SJCRH30 (cell line): ENCODE measurements around the gene ALKBH3. TPM values are rescaled to one million over a fixed set of nuclear protein-coding genes. Genes with fewer than 3 reads are reported as not detected.

Source experiments
- DNase-seq, 2 experiments: peaks; one replicate each; pipeline ENCODE4 v3.0.0-alpha.2; 2015 to 2020
- H3K27ac ChIP-seq: fragments of 250-450 bp; sonication (Bioruptor Pico); 2 replicates; pipeline ENCODE4 v1.5.1; 2020; ENCODE audit warnings: mild to moderate bottlenecking, moderate library complexity
- H3K27me3 ChIP-seq: fragments of 250-450 bp; sonication (Bioruptor Pico); 2 replicates; pipeline ENCODE4 v1.5.1; 2020; ENCODE audit warnings: mild to moderate bottlenecking, moderate library complexity
- H3K36me3 ChIP-seq: fragments of 250-450 bp; sonication (Bioruptor Pico); 2 replicates; pipeline ENCODE4 v1.5.1; 2020; ENCODE audit warnings: mild to moderate bottlenecking, moderate library complexity
- H3K4me1 ChIP-seq: fragments of 250-450 bp; sonication (Bioruptor Pico); 2 replicates; pipeline ENCODE4 v1.5.1; 2020; ENCODE audit warnings: mild to moderate bottlenecking, moderate library complexity
- H3K4me3 ChIP-seq: fragments of 250-450 bp; sonication (Bioruptor Pico); 2 replicates; pipeline ENCODE4 v1.5.1; 2020; ENCODE audit warnings: mild to moderate bottlenecking, moderate library complexity
- H3K9me3 ChIP-seq: fragments of 250-450 bp; sonication (Bioruptor Pico); replicated peaks from 2 replicates; pipeline ENCODE4 v1.5.1; 2020; ENCODE audit warnings: mild to moderate bottlenecking, moderate library complexity
- total RNA-seq: library from RNA; depleted of rRNA; stranded (reverse); fragments of >200 nt; shearing (Covaris generic); gene quantifications from 2 replicates; pipeline ENCODE4 v1.2.3, GENCODE V29; 2014

The ALKBH3 gene
- total RNA-seq, 1 experiment from 2014 or later, result 29.2 TPM

DNA sequence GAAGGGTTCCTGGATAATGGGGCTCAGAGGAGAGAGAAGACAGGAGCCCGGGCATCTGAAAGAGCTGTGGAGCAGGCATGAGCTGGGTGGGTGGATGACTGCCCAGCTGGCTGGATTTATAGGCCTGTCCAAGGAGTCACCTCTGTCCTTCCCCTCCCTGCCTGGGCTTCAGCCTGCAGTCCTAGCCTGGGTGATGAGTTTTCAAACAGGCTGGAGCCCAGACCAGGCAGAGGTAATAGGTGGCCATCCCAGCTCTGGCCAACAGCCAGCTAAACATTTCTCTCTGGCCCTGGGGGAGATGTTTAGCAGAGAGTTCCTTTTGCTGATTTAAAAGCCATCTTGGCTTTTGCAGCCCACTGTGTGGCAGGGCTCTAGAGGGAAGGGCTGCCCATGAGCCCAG lies 67.2 kb downstream of the ALKBH3 start:
- no peak for DNase-seq
- H3K27me3 ChIP-seq, result peaks cover 10% of the 10 kb centered on the region; the same call in 1 of the 2 replicates
- no peaks in the 10 kb centered on the region for H3K36me3 ChIP-seq
- no peak overlapping the region for H3K27ac ChIP-seq
- H3K4me1 ChIP-seq, result peaks cover 5% of the 10 kb centered on the region; the same call in 1 of the 2 replicates
- no peak overlapping the region for H3K4me3 ChIP-seq
- no peaks in the 10 kb centered on the region for H3K9me3 ChIP-seq

DNA sequence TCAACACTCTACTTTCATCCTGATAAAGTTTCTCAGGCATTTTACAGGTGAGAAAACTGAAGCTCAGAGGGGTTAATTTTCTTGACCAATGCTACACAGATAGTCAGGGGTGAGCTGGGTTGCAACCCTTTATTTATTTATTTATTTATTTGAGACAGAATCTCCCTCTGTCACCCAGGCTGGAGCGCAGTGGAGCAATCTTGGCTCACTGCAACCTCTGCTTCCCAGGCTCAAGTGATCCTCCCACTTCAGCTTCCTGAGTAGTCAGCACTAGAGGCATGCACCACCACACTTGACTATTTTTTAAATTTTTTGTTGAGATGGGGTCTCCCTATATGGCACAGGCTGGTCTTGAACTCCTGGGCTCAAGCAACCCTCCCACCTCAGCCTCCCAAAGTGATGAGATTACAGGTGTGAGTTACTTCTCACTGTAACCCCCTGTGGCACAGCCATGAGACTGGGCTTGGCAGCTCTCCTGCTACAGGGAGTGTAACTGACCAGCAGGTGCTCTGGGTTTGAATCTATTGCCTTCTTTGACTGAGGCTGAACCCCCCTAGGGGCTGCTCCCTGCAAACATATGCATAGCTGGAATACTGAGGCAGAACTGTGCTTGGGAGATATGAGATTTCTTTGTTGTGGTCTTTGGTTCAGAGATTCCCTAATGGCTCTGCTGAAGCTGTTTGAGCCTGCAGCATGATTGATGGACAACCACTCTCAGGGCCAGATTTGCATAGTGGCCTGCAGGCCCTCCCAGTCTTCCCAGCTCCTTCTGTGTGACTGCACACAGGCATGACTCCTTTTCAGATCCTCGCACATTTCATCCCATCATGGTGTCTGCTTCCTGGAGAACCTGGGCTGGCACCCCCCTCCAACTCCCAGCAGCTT lies 68.0 kb downstream of the ALKBH3 start:
- Histone ChIP-seq H3K27ac (no peak overlapping the region), H3K4me3 (no peak overlapping the region), H3K4me1 (peaks cover 5% of the 10 kb centered on the region; the same call in 1 of the 2 replicates), H3K36me3 (no peaks in the 10 kb centered on the region), H3K27me3 (peaks cover 10% of the 10 kb centered on the region; the same call in 1 of the 2 replicates), H3K9me3 (no peaks in the 10 kb centered on the region)
- DNase-seq, result no peak

- no peak overlapping the region for H3K4me3 ChIP-seq
- H3K9me3 ChIP-seq, result no peaks in the 10 kb centered on the region
- H3K27ac ChIP-seq, result no peak overlapping the region
- peaks cover 5% of the 10 kb centered on the region; the same call in 1 of the 2 replicates for H3K4me1 ChIP-seq
- H3K36me3 ChIP-seq, result no peaks in the 10 kb centered on the region
- no peaks in the 10 kb centered on the region for H3K27me3 ChIP-seq
- DNase-seq, result no peak
Observed at GRCh38 chr11:43950311-43950855, 69.8 kb downstream of the ALKBH3 start.

GRCh38 chr11:43951231-43951630 lies 70.6 kb downstream of the ALKBH3 start:
- Histone ChIP-seq H3K27ac (no peak overlapping the region), H3K4me1 (peaks cover 5% of the 10 kb centered on the region; the same call in 1 of the 2 replicates)
- peak; percentile 47 to 63 for DNase-seq

GRCh38 chr11:43952020-43952400 lies 71.4 kb downstream of the ALKBH3 start:
- Histone ChIP-seq H3K4me1 (peaks cover 5% of the 10 kb centered on the region; the same call in 1 of the 2 replicates), H3K9me3 (peaks cover 3% of the 10 kb centered on the region; the same call in 1 of the 2 replicates), H3K27me3 (no peaks in the 10 kb centered on the region), H3K36me3 (no peaks in the 10 kb centered on the region), H3K27ac (no peak overlapping the region), H3K4me3 (no peak overlapping the region)
- no peak for DNase-seq

More at GRCh38 chr11:43951231-43951630, 70.6 kb downstream of the ALKBH3 start:
- no peak overlapping the region for H3K4me3 ChIP-seq
- H3K27me3 ChIP-seq, result no peaks in the 10 kb centered on the region
- H3K36me3 ChIP-seq, result no peaks in the 10 kb centered on the region
- no peaks in the 10 kb centered on the region for H3K9me3 ChIP-seq

GRCh38 chr11:43952401-43953342 lies 72.0 kb downstream of the ALKBH3 start:
- H3K4me3 ChIP-seq, result no peak overlapping the region
- H3K27ac ChIP-seq, result no peak overlapping the region

DNA sequence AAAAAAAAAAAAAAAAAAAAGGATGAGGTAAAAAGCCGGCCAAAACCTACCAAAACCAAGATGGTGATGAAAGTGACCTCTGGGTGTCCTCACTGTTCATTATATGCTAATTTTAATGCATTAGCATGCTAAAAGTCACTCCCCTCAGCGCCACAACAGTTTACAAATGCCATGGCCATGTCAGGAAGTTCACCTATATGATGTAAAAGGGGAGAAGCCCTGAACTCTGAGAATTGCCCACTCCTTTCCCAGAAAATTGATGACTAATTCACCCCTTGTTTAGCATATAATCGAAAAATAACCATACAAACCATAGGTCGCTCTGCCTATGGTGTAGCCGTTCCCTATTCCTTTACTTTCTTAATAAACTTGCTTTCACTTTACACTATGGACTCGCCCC lies 72.9 kb downstream of the ALKBH3 start:
- Histone ChIP-seq H3K36me3 (no peaks in the 10 kb centered on the region), H3K27me3 (no peaks in the 10 kb centered on the region), H3K4me1 (peaks cover 5% of the 10 kb centered on the region; the same call in 1 of the 2 replicates), H3K4me3 (no peak overlapping the region), H3K9me3 (peaks cover 3% of the 10 kb centered on the region; the same call in 1 of the 2 replicates), H3K27ac (no peak overlapping the region)
- DNase-seq, result no peak

More at GRCh38 chr11:43952401-43953342, 72.0 kb downstream of the ALKBH3 start:
- peaks cover 5% of the 10 kb centered on the region; the same call in 1 of the 2 replicates for H3K4me1 ChIP-seq
- no peaks in the 10 kb centered on the region for H3K36me3 ChIP-seq
- H3K9me3 ChIP-seq, result peaks cover 3% of the 10 kb centered on the region; the same call in 1 of the 2 replicates
- no peaks in the 10 kb centered on the region for H3K27me3 ChIP-seq
- no peak for DNase-seq

DNA sequence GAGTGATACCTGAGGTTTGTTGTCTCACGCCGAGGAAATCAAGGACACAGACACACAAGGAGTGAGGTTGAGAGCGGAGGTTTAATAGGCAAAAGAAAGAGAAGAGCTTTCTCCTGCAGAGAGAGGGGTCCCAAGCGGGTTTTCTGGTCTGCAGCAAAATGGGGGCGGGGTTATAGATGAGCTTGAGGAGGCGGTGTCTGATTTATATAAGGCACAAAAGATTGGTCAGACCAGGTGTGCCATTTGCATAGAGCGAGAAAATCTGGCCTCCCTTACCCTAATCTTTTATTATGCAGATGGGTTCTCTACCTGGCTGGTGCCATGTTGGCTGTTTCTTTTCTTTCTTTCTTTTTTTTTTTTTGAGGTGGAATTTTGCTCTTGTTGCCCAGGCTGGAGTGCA lies 73.6 kb downstream of the ALKBH3 start:
- no peak overlapping the region for H3K27ac ChIP-seq
- H3K4me3 ChIP-seq, result no peak overlapping the region
- H3K9me3 ChIP-seq, result peaks cover 3% of the 10 kb centered on the region; the same call in 1 of the 2 replicates
- peaks cover 5% of the 10 kb centered on the region; the same call in 1 of the 2 replicates for H3K4me1 ChIP-seq
- no peaks in the 10 kb centered on the region for H3K27me3 ChIP-seq
- DNase-seq, result no peak
- H3K36me3 ChIP-seq, result no peaks in the 10 kb centered on the region

- Histone ChIP-seq H3K4me3 (no peak overlapping the region), H3K9me3 (peaks cover 3% of the 10 kb centered on the region; the same call in 1 of the 2 replicates), H3K27me3 (no peaks in the 10 kb centered on the region), H3K4me1 (no peaks in the 10 kb centered on the region; the same call in 1 of the 2 replicates), H3K27ac (no peak overlapping the region), H3K36me3 (no peaks in the 10 kb centered on the region)
- DNase-seq, result no peak
Observed at GRCh38 chr11:43955381-43956118, 74.9 kb downstream of the ALKBH3 start.

DNA sequence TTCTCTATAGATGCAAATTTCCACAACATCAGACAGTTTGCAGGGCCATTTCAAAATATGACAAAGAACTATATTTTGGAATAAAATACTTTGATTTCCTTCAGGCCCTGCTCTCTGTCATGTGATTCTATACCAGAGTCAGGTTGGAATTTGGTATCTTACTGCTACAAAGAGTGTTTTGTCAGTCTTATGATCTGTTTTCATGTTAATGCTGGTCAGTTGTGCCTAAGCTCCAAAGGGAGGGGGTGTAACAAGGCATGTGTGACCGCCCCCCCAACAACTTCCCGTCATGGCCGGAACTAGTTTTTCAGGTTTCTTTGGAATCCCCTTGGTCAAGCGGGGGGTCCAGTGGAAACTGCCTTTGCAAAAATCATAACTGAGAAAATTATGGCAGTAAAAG lies 76.9 kb downstream of the ALKBH3 start:
- Histone ChIP-seq H3K27ac (no peak overlapping the region), H3K9me3 (peaks cover 3% of the 10 kb centered on the region; the same call in 1 of the 2 replicates), H3K4me3 (no peak overlapping the region), H3K27me3 (no peaks in the 10 kb centered on the region), H3K36me3 (no peaks in the 10 kb centered on the region), H3K4me1 (peaks cover 8% of the 10 kb centered on the region; the same call in 1 of the 2 replicates)
- DNase-seq, result no peak

DNA sequence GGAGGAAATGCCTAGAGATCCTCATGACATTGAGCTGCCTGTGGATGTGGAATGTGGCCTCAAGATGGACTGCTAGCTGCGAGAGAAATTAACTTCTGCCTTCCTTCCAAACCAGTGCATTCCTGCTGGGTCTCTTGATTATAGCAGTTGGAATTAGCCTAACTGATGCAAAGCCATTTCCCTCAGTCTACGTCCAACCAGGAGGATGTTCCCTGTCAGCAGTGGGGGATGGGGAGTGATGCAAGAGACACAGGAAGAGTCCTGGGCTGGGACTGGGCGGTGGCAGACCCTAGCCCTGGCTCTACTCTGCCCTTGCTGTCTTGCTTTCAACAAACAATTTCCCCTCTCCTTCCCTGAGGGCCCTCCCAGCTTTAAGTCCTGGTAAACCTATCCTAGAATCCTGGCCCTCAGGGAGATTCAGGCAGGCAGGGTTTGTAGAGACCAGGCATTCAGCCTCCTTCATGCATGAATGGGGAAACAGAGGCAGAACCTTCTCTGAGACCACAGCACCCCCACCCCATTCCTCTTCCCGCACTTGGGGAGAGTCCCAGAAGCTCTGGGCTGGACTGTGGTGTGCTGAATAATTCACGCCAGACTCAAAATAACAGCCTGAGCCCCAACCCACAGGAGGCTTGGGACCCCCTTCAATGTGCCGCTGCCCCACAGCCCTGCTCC lies 78.8 kb downstream of the ALKBH3 start:
- H3K27me3 ChIP-seq, result no peaks in the 10 kb centered on the region
- peaks cover 8% of the 10 kb centered on the region; the same call in 1 of the 2 replicates for H3K4me1 ChIP-seq
- H3K36me3 ChIP-seq, result no peaks in the 10 kb centered on the region
- DNase-seq, result no peak
- H3K27ac ChIP-seq, result no peak overlapping the region
- H3K4me3 ChIP-seq, result no peak overlapping the region
- H3K9me3 ChIP-seq, result peaks cover 3% of the 10 kb centered on the region; the same call in 1 of the 2 replicates

DNA sequence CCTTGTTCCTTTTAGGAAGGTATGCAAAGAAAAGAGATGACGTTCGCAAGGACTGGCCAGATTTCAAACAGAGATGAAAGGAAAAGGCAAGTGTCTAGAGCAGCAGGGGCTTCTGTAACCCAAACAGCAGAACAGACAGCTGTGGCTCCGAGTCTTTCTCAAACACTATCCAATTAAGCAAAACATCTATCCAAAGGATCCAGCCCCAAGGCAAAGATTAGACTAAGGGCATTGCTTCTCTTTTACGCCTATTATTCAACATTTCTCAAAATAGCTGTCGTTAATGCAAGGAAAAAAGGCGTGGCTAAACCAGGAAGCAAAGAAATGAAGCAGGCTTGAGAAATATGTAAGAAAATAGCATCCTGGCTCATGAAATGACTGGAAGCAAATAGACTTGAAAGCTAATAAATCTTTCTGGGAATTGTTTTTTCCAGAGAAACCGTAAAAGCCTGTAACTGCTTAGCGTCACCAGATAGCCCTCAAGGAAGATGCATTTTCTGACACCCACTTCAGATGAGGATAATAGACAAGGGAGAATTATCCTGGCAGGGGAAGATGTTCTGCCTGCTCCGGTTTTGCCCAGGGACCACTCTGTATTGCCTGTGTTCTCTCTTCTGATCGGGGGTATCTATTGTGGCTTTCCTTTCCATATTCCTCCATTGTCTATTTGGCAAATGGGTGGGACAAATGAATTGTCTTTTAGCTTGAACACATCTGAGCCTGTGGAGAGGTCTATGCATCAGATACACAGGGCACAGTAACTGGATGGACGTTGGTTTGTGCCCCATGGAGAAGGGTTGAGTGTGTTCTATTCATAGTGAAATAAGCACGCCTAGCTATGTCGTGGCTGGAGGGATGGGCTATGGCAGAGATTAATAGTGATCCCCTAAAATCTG lies 82.0 kb downstream of the ALKBH3 start:
- no peaks in the 10 kb centered on the region for H3K36me3 ChIP-seq
- peak overlapping the region; percentile 39 for H3K4me3 ChIP-seq
- H3K27ac ChIP-seq, result peak overlapping the region; percentile 36; the same call in 1 of the 2 replicates
- peaks cover 8% of the 10 kb centered on the region; the same call in 1 of the 2 replicates for H3K4me1 ChIP-seq
- H3K27me3 ChIP-seq, result no peaks in the 10 kb centered on the region
- DNase-seq, result peak; percentile 56 to 79
- H3K9me3 ChIP-seq, result no peaks in the 10 kb centered on the region
